Measurements from ENCODE around the gene MACC1.
"Not testable (repeated sequence)": the region's sequence is repeated elsewhere in the genome, so short reads cannot be mapped to it uniquely, and the experiment has no call there.

Gene MACC1

DNA sequence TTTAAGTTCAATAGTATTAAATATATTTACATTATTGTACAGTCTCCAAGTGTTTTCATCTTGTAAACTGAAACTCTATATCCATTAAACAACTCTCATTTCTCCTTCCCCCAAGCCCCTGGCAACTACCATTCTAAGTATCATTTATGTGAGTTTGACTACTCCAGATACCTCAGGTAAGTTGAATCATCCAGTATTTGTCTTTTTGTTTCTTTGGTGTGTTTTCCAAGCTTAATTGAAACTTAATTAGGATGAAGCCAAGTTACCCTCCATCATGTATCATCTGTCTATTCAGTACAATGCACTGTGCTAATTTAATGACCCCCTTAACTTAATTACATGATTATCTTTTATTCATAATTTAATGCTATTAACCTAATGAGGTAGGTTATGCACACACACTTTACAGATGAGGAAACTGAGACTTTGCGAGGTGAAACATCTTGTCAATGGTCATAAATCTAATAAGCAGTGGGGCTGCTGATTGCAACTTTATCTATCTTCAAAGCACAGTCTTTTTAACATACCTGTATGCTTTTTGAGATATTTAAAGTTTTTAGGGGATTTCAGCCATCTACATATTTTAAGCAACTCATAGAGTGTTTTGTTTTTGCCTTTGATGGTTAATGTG lies 663 bp downstream of the MACC1 start:
- TF ChIP-seq, protein P1, sequence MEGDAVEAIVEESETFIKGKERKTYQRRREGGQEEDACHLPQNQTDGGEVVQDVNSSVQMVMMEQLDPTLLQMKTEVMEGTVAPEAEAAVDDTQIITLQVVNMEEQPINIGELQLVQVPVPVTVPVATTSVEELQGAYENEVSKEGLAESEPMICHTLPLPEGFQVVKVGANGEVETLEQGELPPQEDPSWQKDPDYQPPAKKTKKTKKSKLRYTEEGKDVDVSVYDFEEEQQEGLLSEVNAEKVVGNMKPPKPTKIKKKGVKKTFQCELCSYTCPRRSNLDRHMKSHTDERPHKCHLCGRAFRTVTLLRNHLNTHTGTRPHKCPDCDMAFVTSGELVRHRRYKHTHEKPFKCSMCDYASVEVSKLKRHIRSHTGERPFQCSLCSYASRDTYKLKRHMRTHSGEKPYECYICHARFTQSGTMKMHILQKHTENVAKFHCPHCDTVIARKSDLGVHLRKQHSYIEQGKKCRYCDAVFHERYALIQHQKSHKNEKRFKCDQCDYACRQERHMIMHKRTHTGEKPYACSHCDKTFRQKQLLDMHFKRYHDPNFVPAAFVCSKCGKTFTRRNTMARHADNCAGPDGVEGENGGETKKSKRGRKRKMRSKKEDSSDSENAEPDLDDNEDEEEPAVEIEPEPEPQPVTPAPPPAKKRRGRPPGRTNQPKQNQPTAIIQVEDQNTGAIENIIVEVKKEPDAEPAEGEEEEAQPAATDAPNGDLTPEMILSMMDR (IDR thresholded peaks at IDR 0.05; ENCODE audit: insufficient read depth, missing control alignments) = no peak
- DNase-seq (ENCODE audit: insufficient read length, low spot score) (no peak), FAIRE-seq (no peak)

DNA sequence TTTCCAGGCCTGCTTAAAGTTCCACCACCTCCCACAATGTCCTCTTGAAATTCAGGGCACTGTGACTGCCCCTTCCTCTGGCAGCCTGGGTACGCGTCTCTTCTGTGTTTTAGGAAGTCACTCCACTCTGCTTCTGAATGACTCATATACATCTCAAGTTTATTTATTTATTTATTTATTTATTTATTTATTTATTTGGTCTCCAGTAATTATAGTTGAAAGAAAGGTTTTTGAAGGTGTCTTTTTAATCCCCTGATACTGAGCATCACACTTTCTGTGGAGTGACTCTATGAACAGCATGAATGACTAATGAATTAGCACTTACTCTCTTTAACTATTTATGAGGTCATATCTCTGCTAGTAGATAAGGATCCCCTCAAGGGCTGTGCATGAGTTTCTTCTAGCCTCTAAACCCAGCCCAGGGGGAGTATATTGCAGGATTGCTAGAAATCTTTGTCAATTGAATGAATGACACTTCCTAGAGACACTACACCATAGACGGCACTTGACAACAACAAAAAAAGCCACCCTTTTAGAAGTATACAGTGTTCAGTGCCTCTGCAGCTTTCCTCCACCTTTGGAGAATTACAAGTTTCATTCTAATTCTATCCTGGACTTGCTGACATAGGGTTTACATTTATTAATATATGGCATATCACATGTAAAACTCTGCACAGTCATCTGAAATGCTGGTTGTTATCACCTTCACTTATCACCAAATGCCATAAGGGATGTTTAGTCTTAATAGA lies 2.1 kb downstream of the MACC1 start:
- TF ChIP-seq, protein P1 (IDR thresholded peaks at IDR 0.05; ENCODE audit: insufficient read depth, missing control alignments) = no peak
- no peak for FAIRE-seq
- no peak for DNase-seq (ENCODE audit: insufficient read length, low spot score)

DNA sequence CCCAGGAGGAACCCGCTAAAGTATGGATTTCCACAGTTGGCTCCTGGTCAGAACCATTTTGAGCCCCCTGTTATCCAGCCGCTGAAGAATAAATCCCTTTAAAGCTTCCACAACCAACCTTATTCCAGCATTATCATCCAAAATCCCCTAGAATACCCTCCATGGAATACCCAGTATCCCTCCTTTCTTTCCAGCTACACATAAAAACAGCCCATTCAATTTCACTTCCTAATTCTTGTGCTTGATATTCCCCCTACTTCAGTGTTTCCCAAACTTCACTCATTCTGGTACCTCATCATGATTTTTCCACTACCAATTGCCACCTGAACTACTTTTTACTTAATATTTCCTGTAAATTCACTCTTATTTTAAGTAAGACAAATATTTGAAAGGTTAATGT lies 3.1 kb downstream of the MACC1 start:
- TF ChIP-seq, protein P1 (IDR thresholded peaks at IDR 0.05; ENCODE audit: insufficient read depth, missing control alignments) = no peak
- DNase-seq (ENCODE audit: insufficient read length, low spot score) = no peak
- no peak for FAIRE-seq

DNA sequence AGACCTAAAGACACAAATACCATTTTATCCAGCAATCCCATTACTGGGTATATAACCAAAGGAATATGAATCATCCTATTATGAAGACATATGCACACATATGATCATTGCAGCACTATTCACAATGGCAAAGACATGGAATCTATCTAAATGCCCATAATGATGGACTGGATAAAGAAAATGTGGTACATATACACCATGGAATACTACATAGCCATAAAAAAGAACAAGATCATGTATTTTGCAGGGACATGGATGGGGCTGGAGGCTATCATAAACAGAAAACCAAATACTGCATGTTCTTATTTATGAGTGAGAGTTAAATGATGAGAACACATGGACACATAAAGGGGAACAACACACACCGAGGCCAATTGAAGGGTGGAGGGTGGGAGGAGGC lies 3.8 kb downstream of the MACC1 start:
- DNase-seq (ENCODE audit: insufficient read length, low spot score) = no peak
- TF ChIP-seq, protein P1 (IDR thresholded peaks at IDR 0.05; ENCODE audit: insufficient read depth, missing control alignments) = no peak
- FAIRE-seq = no peak

DNA sequence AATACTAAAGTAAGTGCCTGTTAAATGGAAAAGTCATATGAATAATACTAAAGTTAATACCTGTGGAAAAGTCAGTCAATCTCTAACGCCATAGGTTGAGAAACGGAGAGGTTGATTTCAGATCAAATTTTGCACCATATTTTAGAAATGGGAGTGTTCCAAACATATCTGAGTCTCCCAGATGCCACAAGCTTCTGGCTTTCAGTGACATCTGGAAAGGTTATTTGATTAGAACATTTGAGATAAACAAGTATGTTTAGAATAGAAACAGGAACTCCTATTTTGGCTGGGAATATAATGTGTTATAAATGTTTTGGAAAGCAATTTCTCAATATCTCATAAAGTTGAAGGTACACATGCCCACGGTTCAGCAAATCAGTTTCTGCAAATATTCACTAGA lies 5.8 kb downstream of the MACC1 start:
- DNase-seq (ENCODE audit: insufficient read length, low spot score) = no peak
- TF ChIP-seq, protein P1 (IDR thresholded peaks at IDR 0.05; ENCODE audit: insufficient read depth, missing control alignments) = no peak
- no peak for FAIRE-seq

DNA sequence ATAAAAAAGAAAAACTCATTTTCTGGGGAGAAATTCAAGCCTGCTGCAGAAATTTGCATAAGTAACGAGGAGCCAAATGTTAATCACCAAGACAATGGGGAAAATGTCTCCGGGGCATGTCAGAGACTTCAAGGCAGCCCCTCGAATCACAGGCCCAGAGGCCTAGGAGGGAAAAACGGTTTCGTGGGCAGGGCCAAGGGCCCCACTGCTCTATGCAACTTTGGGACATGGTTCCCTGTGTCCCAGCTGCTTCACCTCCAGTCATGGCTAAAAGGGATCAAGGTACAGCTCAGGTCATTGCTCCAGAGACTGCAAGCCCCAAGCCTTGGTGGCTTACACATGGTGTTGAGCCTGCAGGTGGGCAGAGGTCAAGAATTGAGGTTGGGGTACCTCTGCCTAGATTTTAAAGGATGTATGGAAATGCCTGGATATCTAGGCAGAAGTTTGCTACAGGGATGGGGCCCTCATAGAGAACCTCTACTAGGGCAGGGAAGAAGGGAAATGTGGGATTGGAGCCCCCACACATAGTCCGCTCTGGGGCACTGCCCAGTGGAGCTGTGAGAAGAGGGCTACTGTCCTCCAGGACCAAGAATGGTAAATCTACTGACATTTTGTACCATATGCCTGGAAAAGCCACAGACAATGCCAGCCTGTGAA lies 8.4 kb downstream of the MACC1 start:
- FAIRE-seq = no peak
- no peak for DNase-seq (ENCODE audit: insufficient read length, low spot score)
- TF ChIP-seq, protein P1 (IDR thresholded peaks at IDR 0.05; ENCODE audit: insufficient read depth, missing control alignments) = no peak

DNA sequence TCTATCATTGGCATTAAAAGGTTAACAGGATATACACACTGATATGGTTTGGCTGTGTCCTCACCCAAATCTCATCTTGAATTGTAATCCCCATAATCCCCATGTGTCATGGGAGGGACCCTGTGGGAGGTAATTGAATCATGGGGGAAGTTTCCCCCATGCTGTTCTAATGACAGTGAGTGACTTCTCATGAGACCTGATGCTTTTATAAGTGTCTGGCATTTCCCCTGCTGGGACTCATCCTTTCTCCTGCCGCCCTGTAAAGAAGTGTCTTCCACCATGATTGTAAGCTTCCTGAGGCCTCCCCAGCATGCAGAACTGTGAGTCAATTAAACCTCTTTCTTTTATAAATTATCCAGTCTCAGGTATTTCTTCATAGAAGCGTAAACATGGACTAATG lies 9.4 kb downstream of the MACC1 start:
- FAIRE-seq = not testable (repeated sequence)

More for the DNA sequence above, 9.4 kb downstream of the MACC1 start:
- not testable (repeated sequence) for DNase-seq (ENCODE audit: insufficient read length, low spot score)
